T-helper 17 cell (primary cell): ENCODE measurements around the gene KIFC3. TPM values are rescaled to one million over a fixed set of nuclear protein-coding genes. Genes with fewer than 3 reads are reported as not detected.
A peak's percentile ranks its signal among the peaks of the same experiment; 100 is the strongest.
"Not testable (repeated sequence)": the region's sequence is repeated elsewhere in the genome, so short reads cannot be mapped to it uniquely, and the experiment has no call there.

ENCODE experiments used
- ATAC-seq: fragments of 150-1000 bp; cut with Tn5 transposase; 2 replicates; pipeline ENCODE4 v1.10.0; 2021; ENCODE audit warnings: mild to moderate bottlenecking, moderate library complexity
- DNase-seq, 3 donors: peaks; one replicate each; pipeline versions ENCODE4 v3.0.0 to v3.0.0-alpha.2; 2020 to 2021
- H3K9me3 ChIP-seq: one replicate; pipeline ENCODE4 v1.7.0; 2013; ENCODE audit warnings: low read length, mild to moderate bottlenecking; ENCODE audit not compliant: control insufficient read depth, poor library complexity, severe bottlenecking
- H3K27ac Mint-ChIP-seq: one replicate; pipeline ENCODE4 v1.8.0; 2022; ENCODE audit warnings: mild to moderate bottlenecking, moderate library complexity, mixed read lengths
- H3K27me3 Mint-ChIP-seq: one replicate; pipeline ENCODE4 v1.8.0; 2022; ENCODE audit warnings: mixed read lengths
- H3K36me3 Mint-ChIP-seq: one replicate; pipeline ENCODE4 v1.8.0; 2022; ENCODE audit warnings: low read depth, mixed read lengths
- H3K4me1 Mint-ChIP-seq: one replicate; pipeline ENCODE4 v1.8.0; 2022; ENCODE audit warnings: mild to moderate bottlenecking, mixed read lengths
- H3K4me3 Mint-ChIP-seq: one replicate; pipeline ENCODE4 v1.8.0; 2022; ENCODE audit warnings: mild to moderate bottlenecking, moderate library complexity, mixed read lengths
- total RNA-seq, 4 donors: library from RNA in 2 of 4; stranded (reverse) in 2 of 4; gene quantifications; one replicate each; pipeline ENCODE4 v1.2.3 and lab custom pipeline; 2022 to 2026

The KIFC3 gene
- total RNA-seq, 2 donors from 2014 or later, result 0.70 to 15.2 TPM

- Mint-ChIP-seq H3K4me1 (peaks cover 19% of the 10 kb centered on the region), H3K27me3 (peaks cover 24% of the 10 kb centered on the region)
- not testable (repeated sequence) for H3K36me3 Mint-ChIP-seq, ATAC-seq, H3K27ac Mint-ChIP-seq, H3K4me3 Mint-ChIP-seq, DNase-seq, H3K9me3 ChIP-seq
Measured at GRCh38 chr16:57796014-57796413, 6.3 kb downstream of the KIFC3 start.

- peaks cover 18% of the 10 kb centered on the region for H3K4me1 Mint-ChIP-seq
- no peak overlapping the region for H3K4me3 Mint-ChIP-seq
- peaks cover 22% of the 10 kb centered on the region for H3K27me3 Mint-ChIP-seq
- ATAC-seq (peak; percentile 59), DNase-seq (no peak)
- no peaks in the 10 kb centered on the region for H3K9me3 ChIP-seq
- H3K27ac Mint-ChIP-seq, result no peak overlapping the region
- H3K36me3 Mint-ChIP-seq, result no peaks in the 10 kb centered on the region
Measured at GRCh38 chr16:57795431-57795878, 6.8 kb downstream of the KIFC3 start.

- no peak overlapping the region for H3K27ac Mint-ChIP-seq
- H3K4me3 Mint-ChIP-seq, result no peak overlapping the region
- peaks cover 17% of the 10 kb centered on the region for H3K27me3 Mint-ChIP-seq
- no peak for ATAC-seq
- H3K36me3 Mint-ChIP-seq, result no peaks in the 10 kb centered on the region
- peaks cover 13% of the 10 kb centered on the region for H3K4me1 Mint-ChIP-seq
- DNase-seq, result no peak
- no peaks in the 10 kb centered on the region for H3K9me3 ChIP-seq
Measured at GRCh38 chr16:57794849-57795430, 7.4 kb downstream of the KIFC3 start.

- H3K27ac Mint-ChIP-seq, result no peak overlapping the region
- no peaks in the 10 kb centered on the region for H3K36me3 Mint-ChIP-seq
- peaks cover 10% of the 10 kb centered on the region for H3K27me3 Mint-ChIP-seq
- peaks cover under 1% of the 10 kb centered on the region for H3K4me1 Mint-ChIP-seq
- DNase-seq (no peak), ATAC-seq (no peak)
- H3K9me3 ChIP-seq, result no peaks in the 10 kb centered on the region
- H3K4me3 Mint-ChIP-seq, result no peak overlapping the region
Measured at GRCh38 chr16:57791893-57792461, 10.3 kb downstream of the KIFC3 start.

GRCh38 chr16:57791195-57791892, 10.9 kb downstream of the KIFC3 start:
- no peaks in the 10 kb centered on the region for H3K9me3 ChIP-seq
- Mint-ChIP-seq H3K4me3 (no peak overlapping the region), H3K27ac (no peak overlapping the region), H3K27me3 (peaks cover 10% of the 10 kb centered on the region), H3K4me1 (peaks cover 2% of the 10 kb centered on the region), H3K36me3 (no peaks in the 10 kb centered on the region)
- ATAC-seq, result no peak
- DNase-seq, result no peak

- H3K4me1 Mint-ChIP-seq, result peaks cover 2% of the 10 kb centered on the region
- H3K4me3 Mint-ChIP-seq, result no peak overlapping the region
- no peaks in the 10 kb centered on the region for H3K36me3 Mint-ChIP-seq
- DNase-seq, result no peak
- no peaks in the 10 kb centered on the region for H3K9me3 ChIP-seq
- H3K27ac Mint-ChIP-seq, result no peak overlapping the region
- no peak for ATAC-seq
- peaks cover 10% of the 10 kb centered on the region for H3K27me3 Mint-ChIP-seq
Measured at GRCh38 chr16:57788951-57789350, 13.3 kb downstream of the KIFC3 start.

- Mint-ChIP-seq H3K27ac (no peak overlapping the region), H3K36me3 (no peaks in the 10 kb centered on the region), H3K4me3 (no peak overlapping the region), H3K27me3 (peaks cover 10% of the 10 kb centered on the region), H3K4me1 (peaks cover 2% of the 10 kb centered on the region)
- DNase-seq (no peak), ATAC-seq (no peak)
- H3K9me3 ChIP-seq, result no peaks in the 10 kb centered on the region
Measured at GRCh38 chr16:57788252-57788841, 13.9 kb downstream of the KIFC3 start.

- H3K4me3 Mint-ChIP-seq, result no peak overlapping the region
- ATAC-seq (no peak), DNase-seq (no peak)
- H3K36me3 Mint-ChIP-seq, result no peaks in the 10 kb centered on the region
- no peaks in the 10 kb centered on the region for H3K9me3 ChIP-seq
- no peak overlapping the region for H3K27ac Mint-ChIP-seq
- H3K27me3 Mint-ChIP-seq, result peaks cover 10% of the 10 kb centered on the region
- peaks cover 2% of the 10 kb centered on the region for H3K4me1 Mint-ChIP-seq
Measured at GRCh38 chr16:57787519-57787905, 14.8 kb downstream of the KIFC3 start.

- no peak overlapping the region for H3K4me3 Mint-ChIP-seq
- DNase-seq (no peak), ATAC-seq (no peak)
- no peaks in the 10 kb centered on the region for H3K36me3 Mint-ChIP-seq
- no peak overlapping the region for H3K27ac Mint-ChIP-seq
- H3K27me3 Mint-ChIP-seq, result peaks cover 4% of the 10 kb centered on the region
- no peaks in the 10 kb centered on the region for H3K9me3 ChIP-seq
- H3K4me1 Mint-ChIP-seq, result peaks cover 2% of the 10 kb centered on the region
Measured at GRCh38 chr16:57786632-57787518, 15.4 kb downstream of the KIFC3 start.

- H3K9me3 ChIP-seq, result no peaks in the 10 kb centered on the region
- H3K36me3 Mint-ChIP-seq, result no peaks in the 10 kb centered on the region
- H3K27me3 Mint-ChIP-seq, result peaks cover 4% of the 10 kb centered on the region
- no peak overlapping the region for H3K4me3 Mint-ChIP-seq
- DNase-seq, result no peak
- ATAC-seq, result no peak
- no peak overlapping the region for H3K27ac Mint-ChIP-seq
- H3K4me1 Mint-ChIP-seq, result peaks cover 2% of the 10 kb centered on the region
Measured at GRCh38 chr16:57785924-57786323, 16.4 kb downstream of the KIFC3 start.

- peaks cover 2% of the 10 kb centered on the region for H3K4me1 Mint-ChIP-seq
Measured at GRCh38 chr16:57785385-57785784, 16.9 kb downstream of the KIFC3 start.

GRCh38 chr16:57784334-57784733, 18.0 kb downstream of the KIFC3 start:
- ATAC-seq (no peak), DNase-seq (no peak)
- Mint-ChIP-seq H3K4me1 (peaks cover 2% of the 10 kb centered on the region), H3K27me3 (peaks cover 4% of the 10 kb centered on the region), H3K36me3 (no peaks in the 10 kb centered on the region), H3K27ac (no peak overlapping the region), H3K4me3 (no peak overlapping the region)
- H3K9me3 ChIP-seq, result no peaks in the 10 kb centered on the region

More at GRCh38 chr16:57785385-57785784, 16.9 kb downstream of the KIFC3 start:
- peaks cover 4% of the 10 kb centered on the region for H3K27me3 Mint-ChIP-seq
- ATAC-seq (no peak), DNase-seq (no peak)
- H3K27ac Mint-ChIP-seq, result no peak overlapping the region
- no peaks in the 10 kb centered on the region for H3K9me3 ChIP-seq
- H3K4me3 Mint-ChIP-seq, result no peak overlapping the region
- no peaks in the 10 kb centered on the region for H3K36me3 Mint-ChIP-seq

- Mint-ChIP-seq H3K27me3 (peaks cover 2% of the 10 kb centered on the region), H3K27ac (no peak overlapping the region), H3K4me1 (peaks cover 4% of the 10 kb centered on the region), H3K36me3 (no peaks in the 10 kb centered on the region), H3K4me3 (no peak overlapping the region)
- DNase-seq (no peak), ATAC-seq (no peak)
- no peaks in the 10 kb centered on the region for H3K9me3 ChIP-seq
Measured at GRCh38 chr16:57783883-57784282, 18.4 kb downstream of the KIFC3 start.
